Measurements from ENCODE around the gene CAVIN3.
"Not testable (repeated sequence)": the region's sequence is repeated elsewhere in the genome, so short reads cannot be mapped to it uniquely, and the experiment has no call there.

CAVIN3 gene

DNA sequence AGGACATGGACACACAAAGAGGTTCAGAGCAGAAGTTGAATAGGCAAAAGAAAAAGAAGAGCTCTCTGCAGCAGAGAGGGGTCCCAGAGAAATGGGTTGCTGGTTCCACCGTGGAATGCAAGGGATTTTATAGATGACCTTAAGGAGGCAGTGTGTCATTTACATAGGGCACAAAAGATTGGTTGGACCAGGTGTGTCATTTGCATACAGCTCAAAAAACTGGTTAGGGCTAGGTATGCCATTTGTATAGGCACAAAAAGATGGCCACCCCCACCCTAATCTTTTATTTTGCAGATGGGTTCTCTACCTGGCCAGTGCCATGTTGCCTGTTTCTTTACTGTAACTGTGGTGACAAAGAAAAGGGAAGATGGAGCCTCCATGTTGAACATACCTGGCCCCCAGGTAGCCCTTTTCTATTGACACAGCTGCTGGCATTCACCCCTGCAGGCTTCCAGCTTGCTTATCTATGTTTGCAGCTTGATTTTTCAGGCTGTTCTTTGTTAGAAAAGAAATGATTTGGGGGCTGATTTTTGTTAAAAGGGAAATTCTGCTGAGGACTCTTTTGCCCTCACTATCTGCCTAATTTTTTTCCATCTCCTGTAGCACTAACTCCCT lies 3.1 kb upstream of the CAVIN3 start:
- no peak for DNase-seq

DNA sequence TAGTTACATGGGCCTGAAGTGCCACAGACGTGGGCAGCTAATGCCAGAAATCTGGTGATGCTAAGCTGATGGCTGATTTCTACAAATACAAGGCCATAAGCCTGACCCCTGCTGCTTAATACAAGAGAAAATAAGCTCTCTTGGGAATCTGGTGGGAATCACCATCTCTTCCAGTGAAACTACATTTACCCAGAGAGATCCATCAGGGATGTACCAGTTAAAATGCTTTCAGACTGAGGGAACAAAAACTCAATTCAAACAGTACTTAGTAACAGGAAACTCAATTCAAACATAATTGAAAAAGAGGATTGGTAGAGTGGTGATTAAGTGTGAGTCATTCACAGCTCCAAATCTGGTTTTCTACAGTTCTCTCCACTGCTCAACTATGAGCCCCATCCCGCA lies 1.7 kb upstream of the CAVIN3 start:
- DNase-seq = no peak

- no peak for DNase-seq
Measured at GRCh38 chr11:6321356-6321755, 1.1 kb upstream of the CAVIN3 start.

DNA sequence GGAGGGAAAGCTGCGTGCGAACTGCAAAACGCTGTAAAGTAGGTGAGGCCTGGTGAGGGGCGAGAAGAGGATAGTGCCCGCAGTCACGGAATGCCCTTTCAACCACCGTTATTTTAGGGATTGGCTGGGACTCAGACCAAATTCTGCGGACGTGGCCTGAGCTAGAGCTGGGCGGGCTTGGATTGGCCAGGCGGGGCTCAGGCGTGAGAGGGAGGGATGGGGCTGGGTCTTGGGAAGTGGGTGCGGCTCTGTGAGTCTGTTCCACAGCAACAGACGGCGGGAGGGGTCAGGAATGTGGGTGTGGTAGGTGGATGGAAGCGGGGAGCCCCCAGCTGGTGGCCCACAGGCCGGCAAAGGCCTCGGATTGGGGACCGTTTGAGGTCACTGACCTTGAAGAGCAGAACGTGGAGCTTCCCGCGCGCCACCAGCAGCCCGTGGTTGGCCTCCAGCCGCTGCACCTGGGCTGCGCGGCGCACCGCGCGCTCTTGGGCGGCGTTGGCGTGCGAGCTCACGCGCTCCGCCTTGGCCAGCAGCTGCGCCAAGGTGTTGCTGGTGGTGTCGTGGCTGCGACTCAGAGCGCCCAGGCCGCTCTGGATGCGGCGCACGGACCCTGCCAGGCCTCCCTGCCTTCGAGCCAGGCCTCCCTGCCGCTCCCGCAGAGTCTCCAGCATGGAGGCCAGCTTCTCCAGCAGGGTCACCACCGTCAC lies 444 bp downstream of the CAVIN3 start:
- no peak for DNase-seq

- no peak for DNase-seq
Measured at GRCh38 chr11:6319001-6319703, 1.1 kb downstream of the CAVIN3 start.

DNA sequence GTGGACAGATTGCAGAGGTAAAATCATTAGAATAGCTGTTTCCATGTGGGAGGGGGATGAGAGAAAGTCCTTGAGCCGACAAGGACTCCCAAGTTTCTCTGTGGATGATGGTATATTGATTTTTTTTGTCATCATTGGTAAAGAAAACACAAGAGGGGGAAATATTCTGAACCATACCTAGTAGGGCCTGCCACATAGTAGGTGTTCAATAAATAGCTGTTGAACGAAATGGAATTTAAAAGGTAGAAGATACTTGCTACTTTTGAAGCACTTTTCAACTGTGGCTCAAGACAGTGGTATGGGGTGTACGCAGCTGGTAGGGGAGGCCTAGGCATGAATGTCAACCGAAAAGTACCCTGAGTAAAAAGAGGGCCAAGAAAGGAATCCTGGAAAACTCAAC lies 2.1 kb downstream of the CAVIN3 start:
- DNase-seq = no peak

GRCh38 chr11:6315811-6316425 lies 4.4 kb downstream of the CAVIN3 start:
- DNase-seq = no peak

DNA sequence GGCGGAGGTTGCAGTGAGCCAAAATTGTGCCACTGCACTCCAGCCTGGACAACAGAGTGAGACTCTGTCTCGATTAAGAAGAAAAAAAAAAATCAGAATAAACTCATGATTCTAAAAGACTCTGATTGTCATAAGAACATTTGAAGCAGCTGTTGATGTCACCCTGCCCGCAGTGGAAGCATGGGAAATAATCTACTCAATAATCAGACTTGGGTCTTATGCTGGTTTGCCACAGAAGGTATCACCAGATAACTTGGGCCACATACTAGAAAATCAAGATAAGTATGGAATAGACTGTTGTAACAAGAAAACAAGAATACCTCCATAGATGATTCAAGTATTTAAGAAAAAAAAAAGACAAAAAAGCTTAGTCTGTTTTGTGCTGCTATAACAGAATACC lies 8.2 kb downstream of the CAVIN3 start:
- DNase-seq = no peak

GRCh38 chr11:6307876-6308275 lies 12.4 kb downstream of the CAVIN3 start:
- no peak for DNase-seq

DNA sequence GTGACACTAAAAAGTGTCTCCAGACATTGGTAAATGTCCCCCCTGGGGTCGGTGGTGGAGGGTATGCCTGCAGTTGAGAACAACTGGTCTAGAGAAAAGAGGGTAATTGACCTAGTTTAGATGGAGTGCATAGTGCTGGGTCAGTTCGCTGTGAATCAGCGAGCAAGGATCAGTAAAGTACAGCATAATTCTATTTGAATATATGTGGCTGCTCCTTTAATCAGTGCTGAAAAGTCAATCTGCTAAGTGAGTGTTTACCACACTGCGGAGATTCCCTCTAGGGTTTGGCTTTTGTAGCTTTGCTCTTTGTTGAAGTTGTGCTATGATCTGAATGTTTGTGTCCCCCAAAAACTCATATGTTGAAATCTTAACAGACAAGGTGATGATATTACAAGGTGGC lies 15.0 kb downstream of the CAVIN3 start:
- DNase-seq = no peak

- no peak for DNase-seq
Measured at GRCh38 chr11:6303661-6304060, 16.6 kb downstream of the CAVIN3 start.

DNA sequence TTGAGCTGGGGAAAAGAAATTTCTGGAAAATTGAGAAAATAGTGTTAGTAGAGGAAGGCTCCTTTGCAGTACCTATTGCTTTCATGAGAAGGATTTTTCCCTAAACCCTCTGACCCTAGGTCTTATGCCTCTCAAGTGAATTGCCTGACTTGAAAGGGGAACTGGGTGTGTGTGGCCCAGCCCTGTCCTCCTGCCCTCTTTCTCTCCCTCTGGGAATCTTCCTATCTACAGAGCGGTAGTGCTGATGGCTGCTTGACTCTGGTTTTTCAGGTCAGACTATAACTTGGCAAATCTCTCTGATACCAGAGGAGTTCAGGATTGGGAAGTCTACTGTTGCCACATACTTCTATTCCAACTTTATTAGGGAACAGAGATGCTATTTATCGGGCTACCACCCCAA lies 19.2 kb downstream of the CAVIN3 start:
- no peak for DNase-seq

- no peak for DNase-seq
Measured at GRCh38 chr11:6300325-6300724, 20.0 kb downstream of the CAVIN3 start.

DNA sequence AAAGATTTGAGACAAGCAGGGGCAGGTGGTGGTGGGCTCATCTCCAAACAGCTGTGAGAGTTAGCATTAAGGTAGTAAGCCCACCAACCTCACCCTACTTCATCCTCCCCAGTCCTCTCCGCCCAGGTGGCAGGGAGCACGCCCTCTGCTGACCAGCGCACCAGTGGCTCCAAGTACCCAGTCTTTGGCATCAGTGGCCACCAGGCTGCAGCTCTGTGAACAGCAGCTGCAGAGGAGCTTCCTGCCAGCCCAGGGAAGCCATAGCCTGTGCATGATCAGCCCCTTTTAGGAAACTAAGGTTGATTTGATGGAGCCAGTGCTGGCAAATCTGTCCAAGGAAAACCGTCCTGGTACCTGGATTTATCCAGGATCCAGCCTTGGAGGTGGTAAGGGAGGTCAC lies 21.7 kb downstream of the CAVIN3 start:
- no peak for DNase-seq

DNA sequence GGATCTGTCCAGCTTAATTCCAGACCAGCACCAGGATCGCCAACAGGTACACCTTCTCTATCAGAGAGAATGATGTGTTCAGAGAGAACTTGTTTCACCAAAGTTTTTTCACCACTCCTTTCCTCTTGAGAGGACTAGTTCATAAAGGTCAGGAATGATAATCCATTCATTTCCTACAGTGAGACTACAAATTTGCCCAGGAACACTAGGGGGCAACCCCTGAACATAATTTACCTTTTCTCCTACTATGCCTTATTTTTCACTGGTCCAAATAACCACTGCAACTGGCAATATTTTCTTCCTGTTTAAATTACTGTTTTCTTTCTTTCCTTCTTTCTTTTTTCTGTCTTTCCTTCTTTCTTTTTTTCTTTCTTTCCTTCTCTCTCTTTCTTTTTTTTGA lies 22.5 kb downstream of the CAVIN3 start:
- DNase-seq = no peak

GRCh38 chr11:6285019-6285418 lies 35.3 kb downstream of the CAVIN3 start:
- DNase-seq = no peak

- DNase-seq = no peak
Measured at GRCh38 chr11:6284250-6284649, 36.1 kb downstream of the CAVIN3 start.

DNA sequence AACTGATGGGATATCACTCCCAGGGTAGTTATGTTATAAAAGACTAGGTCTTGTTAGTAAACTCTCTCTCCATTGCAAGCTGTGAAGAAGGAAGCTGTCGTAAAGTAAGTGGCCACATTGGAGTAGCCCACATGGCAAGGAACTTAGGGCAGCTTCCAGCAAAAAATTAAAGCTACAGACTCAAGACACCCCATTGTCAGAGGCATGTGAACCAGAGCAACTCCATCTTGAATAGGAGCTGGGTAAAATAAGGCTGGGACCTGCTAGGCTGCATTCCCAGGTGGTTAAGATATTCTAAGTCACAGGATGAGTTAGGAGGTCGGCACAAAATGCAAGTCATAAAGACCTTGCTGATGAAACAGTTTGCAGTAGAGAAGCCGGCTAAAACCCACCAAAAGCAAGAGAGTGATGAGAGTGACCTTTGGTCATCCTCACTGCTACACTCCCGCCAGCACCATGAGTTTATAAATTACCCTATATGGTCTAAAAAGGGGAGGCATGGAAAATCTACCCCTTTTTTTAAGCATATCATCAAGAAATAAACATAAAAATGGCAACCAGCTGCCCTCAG lies 36.8 kb downstream of the CAVIN3 start:
- no peak for DNase-seq

DNA sequence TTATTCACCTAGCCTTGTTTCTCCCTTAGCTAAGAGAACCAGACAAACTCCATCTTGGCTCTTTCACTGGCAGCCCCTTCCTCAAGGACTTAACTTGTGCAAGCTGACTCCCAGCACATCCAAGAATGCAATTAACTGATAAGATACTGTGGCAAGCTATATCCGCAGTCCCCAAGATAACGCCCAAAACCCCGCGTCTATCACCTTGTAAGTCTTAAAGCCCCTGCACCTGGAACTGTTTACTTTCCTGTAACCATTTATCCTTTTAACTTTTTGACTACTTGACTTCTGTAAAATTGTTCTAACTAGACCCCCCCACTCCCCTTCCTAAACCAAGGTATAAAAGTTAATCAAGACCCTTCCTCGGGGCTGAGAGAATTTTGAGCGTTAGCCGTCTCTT lies 39.5 kb downstream of the CAVIN3 start:
- DNase-seq = not testable (repeated sequence)

DNA sequence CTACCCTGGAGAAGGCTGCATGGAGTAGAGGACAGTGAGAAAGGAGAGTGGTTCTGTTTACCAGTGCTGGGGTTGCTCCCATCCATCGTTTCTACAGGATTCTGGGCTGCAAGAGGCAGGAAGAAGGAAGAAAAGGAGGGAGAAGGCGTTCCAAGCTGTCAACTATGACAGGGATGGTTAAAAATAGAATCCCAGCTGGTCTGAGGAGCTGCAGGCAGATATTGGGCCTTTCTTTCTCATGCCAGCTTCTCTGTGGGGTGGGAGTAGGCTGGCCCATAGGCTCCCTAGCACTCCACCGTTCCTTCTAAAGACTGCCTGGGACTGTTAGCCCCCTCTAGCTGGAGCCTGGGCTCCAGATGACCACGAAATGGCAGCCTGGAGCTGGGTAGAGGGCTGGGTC lies 47.1 kb downstream of the CAVIN3 start:
- no peak for DNase-seq

- DNase-seq = no peak
Measured at GRCh38 chr11:6271598-6271997, 48.7 kb downstream of the CAVIN3 start.

DNA sequence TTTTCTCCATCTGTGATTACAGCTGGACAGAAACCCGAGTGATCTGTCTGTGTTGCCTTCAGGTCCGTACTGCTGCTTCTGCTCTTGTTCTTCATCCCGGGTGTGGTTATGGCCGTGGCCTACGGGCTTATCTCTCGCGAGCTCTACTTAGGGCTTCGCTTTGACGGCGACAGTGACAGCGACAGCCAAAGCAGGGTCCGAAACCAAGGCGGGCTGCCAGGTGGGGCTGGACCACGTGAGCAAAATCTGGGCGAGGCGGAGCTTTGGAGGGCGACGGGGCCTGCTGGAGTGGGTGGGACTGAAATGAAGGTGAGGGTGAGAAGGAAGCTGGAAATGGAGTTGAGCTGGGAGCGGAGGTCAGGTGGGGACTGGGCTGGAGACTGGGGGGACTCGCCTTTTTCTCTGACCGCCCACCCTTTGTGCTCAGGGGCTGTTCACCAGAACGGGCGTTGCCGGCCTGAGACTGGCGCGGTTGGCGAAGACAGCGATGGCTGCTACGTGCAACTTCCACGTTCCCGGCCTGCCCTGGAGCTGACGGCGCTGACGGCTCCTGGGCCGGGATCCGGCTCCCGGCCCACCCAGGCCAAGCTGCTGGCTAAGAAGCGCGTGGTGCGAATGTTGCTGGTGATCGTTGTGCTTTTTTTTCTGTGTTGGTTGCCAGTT lies 49.6 kb downstream of the CAVIN3 start:
- DNase-seq = no peak

DNA sequence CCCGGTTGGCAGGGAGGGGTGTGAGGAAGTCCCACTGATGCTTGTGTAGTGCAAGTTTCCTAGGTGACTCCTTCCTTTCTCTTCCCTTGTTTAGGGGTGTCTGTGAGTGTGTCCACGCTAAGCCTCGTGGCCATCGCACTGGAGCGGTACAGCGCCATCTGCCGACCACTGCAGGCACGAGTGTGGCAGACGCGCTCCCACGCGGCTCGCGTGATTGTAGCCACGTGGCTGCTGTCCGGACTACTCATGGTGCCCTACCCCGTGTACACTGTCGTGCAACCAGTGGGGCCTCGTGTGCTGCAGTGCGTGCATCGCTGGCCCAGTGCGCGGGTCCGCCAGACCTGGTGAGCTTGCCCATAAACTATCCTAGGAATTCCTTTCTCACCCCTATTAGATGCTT lies 50.3 kb downstream of the CAVIN3 start:
- no peak for DNase-seq
